ENCODE results near the gene FAM72B.
A peak's percentile ranks its signal among the peaks of the same experiment; 100 is the strongest.
"Not testable (repeated sequence)": the region's sequence is repeated elsewhere in the genome, so short reads cannot be mapped to it uniquely, and the experiment has no call there.

Gene FAM72B

GRCh38 chr1:121202986-121203385, 18.8 kb upstream of the FAM72B start:
- not testable (repeated sequence) for DNase-seq (ENCODE audit: low read depth)

GRCh38 chr1:121200985-121201981, 17.1 kb upstream of the FAM72B start:
- peak; percentile 46 for DNase-seq (ENCODE audit: low read depth)
- not testable (repeated sequence) for H3K4me3 ChIP-seq (replicated peaks; ENCODE audit: low read depth, low read length)

More at GRCh38 chr1:121202986-121203385, 18.8 kb upstream of the FAM72B start:
- not testable (repeated sequence) for H3K4me3 ChIP-seq (replicated peaks; ENCODE audit: low read depth, low read length)

- not testable (repeated sequence) for DNase-seq (ENCODE audit: low read depth)
These were observed 16.1 kb upstream of the FAM72B start for GRCh38 chr1:121200232-121200631.

GRCh38 chr1:121199763-121200162, 15.6 kb upstream of the FAM72B start:
- H3K4me3 ChIP-seq (replicated peaks; ENCODE audit: low read depth, low read length); DNase-seq (ENCODE audit: low read depth): not testable (repeated sequence)

More at GRCh38 chr1:121200232-121200631, 16.1 kb upstream of the FAM72B start:
- H3K4me3 ChIP-seq (replicated peaks; ENCODE audit: low read depth, low read length) = not testable (repeated sequence)

GRCh38 chr1:121197095-121197882, 13.1 kb upstream of the FAM72B start:
- not testable (repeated sequence) for H3K4me3 ChIP-seq (replicated peaks; ENCODE audit: low read depth, low read length); DNase-seq (ENCODE audit: low read depth)

GRCh38 chr1:121192512-121192911, 8.4 kb upstream of the FAM72B start:
- not testable (repeated sequence) for H3K4me3 ChIP-seq (replicated peaks; ENCODE audit: low read depth, low read length); DNase-seq (ENCODE audit: low read depth)

- not testable (repeated sequence) for DNase-seq (ENCODE audit: low read depth)
- H3K4me3 ChIP-seq (replicated peaks; ENCODE audit: low read depth, low read length) = peak overlapping the region; percentile 43
These were observed 3.8 kb upstream of the FAM72B start for GRCh38 chr1:121187914-121188313.

- peak overlapping the region; percentile 33 for H3K4me3 ChIP-seq (replicated peaks; ENCODE audit: low read depth, low read length)
- not testable (repeated sequence) for DNase-seq (ENCODE audit: low read depth)
These were observed 2.1 kb upstream of the FAM72B start for GRCh38 chr1:121186191-121186590.

- DNase-seq (ENCODE audit: low read depth) = not testable (repeated sequence)
- H3K4me3 ChIP-seq (replicated peaks; ENCODE audit: low read depth, low read length) = peak overlapping the region; percentile 49
These were observed 1.1 kb upstream of the FAM72B start for GRCh38 chr1:121185140-121185708.

GRCh38 chr1:121183867-121184266, 273 bp downstream of the FAM72B start:
- peak overlapping the region; percentile 49 for H3K4me3 ChIP-seq (replicated peaks; ENCODE audit: low read depth, low read length)
- DNase-seq (ENCODE audit: low read depth) = not testable (repeated sequence)

GRCh38 chr1:121178197-121178596, 5.9 kb downstream of the FAM72B start:
- not testable (repeated sequence) for DNase-seq (ENCODE audit: low read depth)

GRCh38 chr1:121176649-121177048, 7.5 kb downstream of the FAM72B start:
- not testable (repeated sequence) for DNase-seq (ENCODE audit: low read depth); H3K4me3 ChIP-seq (replicated peaks; ENCODE audit: low read depth, low read length)

More at GRCh38 chr1:121178197-121178596, 5.9 kb downstream of the FAM72B start:
- H3K4me3 ChIP-seq (replicated peaks; ENCODE audit: low read depth, low read length) = not testable (repeated sequence)

GRCh38 chr1:121168152-121168668, 15.9 kb downstream of the FAM72B start:
- not testable (repeated sequence) for H3K4me3 ChIP-seq (replicated peaks; ENCODE audit: low read depth, low read length); DNase-seq (ENCODE audit: low read depth)

GRCh38 chr1:121167225-121167738, 16.9 kb downstream of the FAM72B start:
- not testable (repeated sequence) for H3K4me3 ChIP-seq (replicated peaks; ENCODE audit: low read depth, low read length); DNase-seq (ENCODE audit: low read depth)

GRCh38 chr1:121165296-121165695, 18.8 kb downstream of the FAM72B start:
- DNase-seq (ENCODE audit: low read depth) = peak; percentile 11
- H3K4me3 ChIP-seq (replicated peaks; ENCODE audit: low read depth, low read length) = not testable (repeated sequence)

- peak; percentile 65 for DNase-seq (ENCODE audit: low read depth)
- not testable (repeated sequence) for H3K4me3 ChIP-seq (replicated peaks; ENCODE audit: low read depth, low read length)
These were observed 20.0 kb downstream of the FAM72B start for GRCh38 chr1:121163850-121164757.

GRCh38 chr1:121161199-121161901, 22.8 kb downstream of the FAM72B start:
- DNase-seq (ENCODE audit: low read depth); H3K4me3 ChIP-seq (replicated peaks; ENCODE audit: low read depth, low read length): not testable (repeated sequence)
